Suppressor macrophage treated with lipopolysaccharide for 1 hour (primary cell): Measurements from ENCODE around the gene CLEC12A.
"Not testable (repeated sequence)": the region's sequence is repeated elsewhere in the genome, so short reads cannot be mapped to it uniquely, and the experiment has no call there.

Source experiments
- DNase-seq, 3 donors: peaks; one replicate each; pipeline ENCODE4 v3.0.0-alpha.2; 2020 to 2022

The CLEC12A gene

GRCh38 chr12:9973949-9974348, 2.7 kb downstream of the CLEC12A start:
- DNase-seq: peak; percentile 33 to 56 (median 53)

- DNase-seq: peak; percentile 58 to 69 (median 62)
These were observed 3.5 kb downstream of the CLEC12A start for GRCh38 chr12:9974731-9975130.

GRCh38 chr12:9975614-9976013, 4.4 kb downstream of the CLEC12A start:
- no peak for DNase-seq

GRCh38 chr12:9976626-9977025, 5.4 kb downstream of the CLEC12A start:
- peak; percentile 14 to 46 (median 41) for DNase-seq

- peak in 2 of 3 donors; percentile 72 to 77 for DNase-seq
These were observed 6.7 kb downstream of the CLEC12A start for GRCh38 chr12:9977916-9978315.

GRCh38 chr12:9980126-9980525, 8.9 kb downstream of the CLEC12A start:
- peak; percentile 40 to 63 (median 42) for DNase-seq

GRCh38 chr12:9991876-9992275, 20.7 kb downstream of the CLEC12A start:
- DNase-seq: peak; percentile 19 to 52 (median 29)

- peak in 2 of 3 donors; percentile 29 for DNase-seq
These were observed 21.1 kb downstream of the CLEC12A start for GRCh38 chr12:9992296-9992695.

- DNase-seq: no peak
These were observed 27.8 kb downstream of the CLEC12A start, which contains the start of gene CLEC1B for GRCh38 chr12:9999016-9999415. Gene CLEC1B, minus strand, starts transcription at chr12:9999121. Its CDS starts 21 bp downstream, at chr12:9999100.

GRCh38 chr12:10001171-10001776, 30.1 kb downstream of the CLEC12A start:
- DNase-seq: no peak

- DNase-seq: no peak
These were observed 41.6 kb downstream of the CLEC12A start for GRCh38 chr12:10012630-10013330.

- no peak for DNase-seq
These were observed 44.2 kb downstream of the CLEC12A start for GRCh38 chr12:10015450-10015849.

- peak in 2 of 3 donors; percentile 12 to 43 for DNase-seq
These were observed 45.7 kb downstream of the CLEC12A start for GRCh38 chr12:10016881-10017280.

- peak; percentile 39 to 68 (median 66) for DNase-seq
These were observed 47.2 kb downstream of the CLEC12A start for GRCh38 chr12:10018386-10018785.

- no peak for DNase-seq
These were observed 50.1 kb downstream of the CLEC12A start for GRCh38 chr12:10021342-10021741.

- DNase-seq: no peak
These were observed 54.0 kb downstream of the CLEC12A start for GRCh38 chr12:10025236-10025635.

- not testable (repeated sequence) for DNase-seq
These were observed 55.5 kb downstream of the CLEC12A start for GRCh38 chr12:10026666-10027065.

- DNase-seq: no peak
These were observed 56.1 kb downstream of the CLEC12A start for GRCh38 chr12:10027311-10027710.

GRCh38 chr12:10027721-10028120, 56.5 kb downstream of the CLEC12A start:
- DNase-seq: peak; percentile 89 to 98 (median 96)

GRCh38 chr12:10030446-10030845, 59.2 kb downstream of the CLEC12A start, which contains the start of gene CLEC9A:
Gene CLEC9A, plus strand, starts transcription at chr12:10030682. Its CDS starts 22,006 bp downstream, at chr12:10052688.
- DNase-seq: no peak

- DNase-seq: peak; percentile 15 to 50 (median 41)
These were observed 60.1 kb downstream of the CLEC12A start for GRCh38 chr12:10031321-10031720.

GRCh38 chr12:10031771-10032175, 60.6 kb downstream of the CLEC12A start:
- DNase-seq: no peak

GRCh38 chr12:10033783-10034545, 62.8 kb downstream of the CLEC12A start:
- DNase-seq: peak; percentile 41 to 66 (median 64)
